WTC11 (cell line): Measurements from ENCODE around the gene CHN1. TPM values are rescaled to one million over a fixed set of nuclear protein-coding genes. Genes with fewer than 3 reads are reported as not detected.

Experiments used
- ATAC-seq: fragments of 200-7000 bp; cut with Tn5 transposase; 2 replicates; pipeline ENCODE4 v1.10.0; 2021; ENCODE audit warnings: mild to moderate bottlenecking, moderate library complexity
- CTCF ChIA-PET: fragments of 300-600 bp; sonication (Branson Sonifier 250); formaldehyde crosslinking; loops from one replicate; lab custom pipeline; 2021; ENCODE audit warnings: antibody characterized with exemption; lab: Charles Lee
- POLR2A ChIA-PET: fragments of 350-600 bp; sonication (Branson Sonifier 250); formaldehyde crosslinking; loops from one replicate; lab custom pipeline; 2021; ENCODE audit warnings: antibody characterized with exemption; lab: Charles Lee
- DNase-seq: peaks from one replicate; pipeline ENCODE4 v3.0.0; 2021; ENCODE audit warnings: low spot score
- H3K27ac Mint-ChIP-seq: 2 replicates; pipeline ENCODE4 v1.8.0; 2021; ENCODE audit warnings: mixed read lengths
- H3K27me3 Mint-ChIP-seq: 2 replicates; pipeline ENCODE4 v1.8.0; 2021; ENCODE audit warnings: low read depth, mild to moderate bottlenecking, moderate library complexity, mixed read lengths
- H3K36me3 Mint-ChIP-seq: 2 replicates; pipeline ENCODE4 v1.8.0; 2021; ENCODE audit warnings: mixed read lengths
- H3K4me1 Mint-ChIP-seq: 2 replicates; pipeline ENCODE4 v1.8.0; 2022; ENCODE audit warnings: mixed read lengths
- H3K4me3 Mint-ChIP-seq: 2 replicates; pipeline ENCODE4 v1.8.0; 2021; ENCODE audit warnings: mild to moderate bottlenecking, moderate library complexity, mixed read lengths
- H3K9me3 Mint-ChIP-seq: 2 replicates; pipeline ENCODE4 v1.8.0; 2021; ENCODE audit warnings: mixed read lengths
- CREB1 ChIP-seq: sonication (generic); formaldehyde crosslinking; IDR thresholded peaks from 2 replicates; pipeline ENCODE4 v1.8.0; 2023; ENCODE audit warnings: mild to moderate bottlenecking, missing genetic modification reagents
- ETV6 ChIP-seq: sonication (generic); formaldehyde crosslinking; IDR thresholded peaks from 2 replicates; pipeline ENCODE4 v1.8.1; 2022; ENCODE audit warnings: mild to moderate bottlenecking, missing genetic modification reagents
- GTF2I ChIP-seq: fragments of 250-450 bp; sonication (Bioruptor Pico); conservative IDR thresholded peaks from 2 replicates; pipeline ENCODE4 v1.4.0; 2021; ENCODE audit warnings: mild to moderate bottlenecking
- JAZF1 ChIP-seq: fragments of 250-450 bp; sonication (Bioruptor Pico); IDR thresholded peaks from 2 replicates; pipeline ENCODE4 v1.9.0; 2021; ENCODE audit warnings: moderate library complexity, mild to moderate bottlenecking, inconsistent platforms
- SMAD3 ChIP-seq: sonication (generic); formaldehyde crosslinking; IDR thresholded peaks from 2 replicates; pipeline ENCODE4 v1.8.0; 2022; ENCODE audit warnings: missing genetic modification reagents, mild to moderate bottlenecking, borderline replicate concordance
- SMAD4 ChIP-seq: sonication (generic); formaldehyde crosslinking; IDR thresholded peaks from 2 replicates; pipeline ENCODE4 v1.8.0; 2022; ENCODE audit warnings: mild to moderate bottlenecking, missing genetic modification reagents
- TEAD4 ChIP-seq: sonication (generic); formaldehyde crosslinking; IDR thresholded peaks from 2 replicates; pipeline ENCODE4 v1.8.0; 2022; ENCODE audit warnings: mild to moderate bottlenecking, missing genetic modification reagents
- ZMAT4 ChIP-seq: fragments of 250-450 bp; sonication (Bioruptor Pico); IDR thresholded peaks from 2 replicates; pipeline ENCODE4 v1.9.0; 2021; ENCODE audit warnings: mild to moderate bottlenecking
- ZNF425 ChIP-seq: fragments of 250-450 bp; sonication (Bioruptor Pico); conservative IDR thresholded peaks from 2 replicates; pipeline ENCODE4 v1.9.0; 2021; ENCODE audit warnings: mild to moderate bottlenecking
- ZNF512 ChIP-seq: sonication (generic); formaldehyde crosslinking; IDR thresholded peaks from 2 replicates; pipeline ENCODE4 v1.8.1; 2022; ENCODE audit warnings: missing genetic modification reagents, borderline replicate concordance
- ZSCAN18 ChIP-seq: fragments of 250-450 bp; sonication (Bioruptor Pico); IDR thresholded peaks from 2 replicates; pipeline ENCODE4 v2.1.2; 2022; ENCODE audit warnings: mild to moderate bottlenecking, moderate library complexity
- total RNA-seq: library from RNA; stranded (reverse); gene quantifications from 3 replicates; pipeline ENCODE4 v1.2.3, GENCODE V29; 2021
- TF ChIP-seq, protein P1 (sequence below): sonication (generic); formaldehyde crosslinking; IDR thresholded peaks from 2 replicates; pipeline ENCODE4 v1.8.0; 2022; ENCODE audit warnings: mild to moderate bottlenecking, missing genetic modification reagents
- TF ChIP-seq, protein P2 (sequence below): sonication (generic); formaldehyde crosslinking; IDR thresholded peaks from 2 replicates; pipeline ENCODE4 v1.8.0; 2022; ENCODE audit warnings: missing genetic modification reagents
- TF ChIP-seq, protein P3 (sequence below): sonication (generic); formaldehyde crosslinking; IDR thresholded peaks from 2 replicates; pipeline ENCODE4 v1.8.1; 2022; ENCODE audit warnings: mild to moderate bottlenecking, moderate library complexity, missing genetic modification reagents
- TF ChIP-seq, protein P4 (sequence below): sonication (generic); formaldehyde crosslinking; IDR thresholded peaks from 2 replicates; pipeline ENCODE4 v1.8.0; 2023; ENCODE audit warnings: missing genetic modification reagents, mild to moderate bottlenecking, borderline replicate concordance
- TF ChIP-seq, protein P5 (sequence below): sonication (generic); formaldehyde crosslinking; IDR thresholded peaks from 2 replicates; pipeline ENCODE4 v1.8.0; 2022; ENCODE audit warnings: mild to moderate bottlenecking, missing genetic modification reagents

The CHN1 gene
- total RNA-seq, 1 experiment from 2014 or later, result 30.0 TPM

- H3K4me3 Mint-ChIP-seq, result no peak overlapping the region
- POLR2A ChIA-PET, result interaction anchor here (0.6 kb wide), 1 partner anchor 8 kb away, joined by 3 read pairs; no protein-coding TSS in a partner anchor
- peaks cover 43% of the 10 kb centered on the region for H3K4me1 Mint-ChIP-seq
- H3K9me3 Mint-ChIP-seq, result peaks cover under 1% of the 10 kb centered on the region; the same call in 1 of the 2 replicates
- ATAC-seq, result no peak
- CTCF ChIA-PET, result no interaction called here
- no peaks in the 10 kb centered on the region for H3K36me3 Mint-ChIP-seq
- H3K27me3 Mint-ChIP-seq, result no peaks in the 10 kb centered on the region
- no peak for DNase-seq
- H3K27ac Mint-ChIP-seq, result no peak overlapping the region
- TF ChIP-seq ZNF425 (CRISPR knock-in tag) (no peak), TEAD4 (CRISPR knock-in tag) (no peak), GTF2I (no peak), ZMAT4 (CRISPR knock-in tag) (no peak), JAZF1 (CRISPR knock-in tag) (no peak), ZNF512 (CRISPR knock-in tag) (no peak)
- TF ChIP-seq, protein P1, sequence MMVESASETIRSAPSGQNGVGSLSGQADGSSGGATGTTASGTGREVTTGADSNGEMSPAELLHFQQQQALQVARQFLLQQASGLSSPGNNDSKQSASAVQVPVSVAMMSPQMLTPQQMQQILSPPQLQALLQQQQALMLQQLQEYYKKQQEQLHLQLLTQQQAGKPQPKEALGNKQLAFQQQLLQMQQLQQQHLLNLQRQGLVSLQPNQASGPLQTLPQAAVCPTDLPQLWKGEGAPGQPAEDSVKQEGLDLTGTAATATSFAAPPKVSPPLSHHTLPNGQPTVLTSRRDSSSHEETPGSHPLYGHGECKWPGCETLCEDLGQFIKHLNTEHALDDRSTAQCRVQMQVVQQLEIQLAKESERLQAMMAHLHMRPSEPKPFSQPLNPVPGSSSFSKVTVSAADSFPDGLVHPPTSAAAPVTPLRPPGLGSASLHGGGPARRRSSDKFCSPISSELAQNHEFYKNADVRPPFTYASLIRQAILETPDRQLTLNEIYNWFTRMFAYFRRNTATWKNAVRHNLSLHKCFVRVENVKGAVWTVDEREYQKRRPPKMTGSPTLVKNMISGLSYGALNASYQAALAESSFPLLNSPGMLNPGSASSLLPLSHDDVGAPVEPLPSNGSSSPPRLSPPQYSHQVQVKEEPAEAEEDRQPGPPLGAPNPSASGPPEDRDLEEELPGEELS (CRISPR knock-in tag), result no peak
- TF ChIP-seq, protein P2, sequence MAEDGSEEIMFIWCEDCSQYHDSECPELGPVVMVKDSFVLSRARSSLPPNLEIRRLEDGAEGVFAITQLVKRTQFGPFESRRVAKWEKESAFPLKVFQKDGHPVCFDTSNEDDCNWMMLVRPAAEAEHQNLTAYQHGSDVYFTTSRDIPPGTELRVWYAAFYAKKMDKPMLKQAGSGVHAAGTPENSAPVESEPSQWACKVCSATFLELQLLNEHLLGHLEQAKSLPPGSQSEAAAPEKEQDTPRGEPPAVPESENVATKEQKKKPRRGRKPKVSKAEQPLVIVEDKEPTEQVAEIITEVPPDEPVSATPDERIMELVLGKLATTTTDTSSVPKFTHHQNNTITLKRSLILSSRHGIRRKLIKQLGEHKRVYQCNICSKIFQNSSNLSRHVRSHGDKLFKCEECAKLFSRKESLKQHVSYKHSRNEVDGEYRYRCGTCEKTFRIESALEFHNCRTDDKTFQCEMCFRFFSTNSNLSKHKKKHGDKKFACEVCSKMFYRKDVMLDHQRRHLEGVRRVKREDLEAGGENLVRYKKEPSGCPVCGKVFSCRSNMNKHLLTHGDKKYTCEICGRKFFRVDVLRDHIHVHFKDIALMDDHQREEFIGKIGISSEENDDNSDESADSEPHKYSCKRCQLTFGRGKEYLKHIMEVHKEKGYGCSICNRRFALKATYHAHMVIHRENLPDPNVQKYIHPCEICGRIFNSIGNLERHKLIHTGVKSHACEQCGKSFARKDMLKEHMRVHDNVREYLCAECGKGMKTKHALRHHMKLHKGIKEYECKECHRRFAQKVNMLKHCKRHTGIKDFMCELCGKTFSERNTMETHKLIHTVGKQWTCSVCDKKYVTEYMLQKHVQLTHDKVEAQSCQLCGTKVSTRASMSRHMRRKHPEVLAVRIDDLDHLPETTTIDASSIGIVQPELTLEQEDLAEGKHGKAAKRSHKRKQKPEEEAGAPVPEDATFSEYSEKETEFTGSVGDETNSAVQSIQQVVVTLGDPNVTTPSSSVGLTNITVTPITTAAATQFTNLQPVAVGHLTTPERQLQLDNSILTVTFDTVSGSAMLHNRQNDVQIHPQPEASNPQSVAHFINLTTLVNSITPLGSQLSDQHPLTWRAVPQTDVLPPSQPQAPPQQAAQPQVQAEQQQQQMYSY (CRISPR knock-in tag), result no peak
- TF ChIP-seq, protein P3, sequence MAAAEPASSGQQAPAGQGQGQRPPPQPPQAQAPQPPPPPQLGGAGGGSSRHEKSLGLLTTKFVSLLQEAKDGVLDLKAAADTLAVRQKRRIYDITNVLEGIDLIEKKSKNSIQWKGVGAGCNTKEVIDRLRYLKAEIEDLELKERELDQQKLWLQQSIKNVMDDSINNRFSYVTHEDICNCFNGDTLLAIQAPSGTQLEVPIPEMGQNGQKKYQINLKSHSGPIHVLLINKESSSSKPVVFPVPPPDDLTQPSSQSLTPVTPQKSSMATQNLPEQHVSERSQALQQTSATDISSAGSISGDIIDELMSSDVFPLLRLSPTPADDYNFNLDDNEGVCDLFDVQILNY (CRISPR knock-in tag), result no peak
- TF ChIP-seq, all 79 proteins: peak for 0
Measured at GRCh38 chr2:174858745-174859144, 146.4 kb downstream of the CHN1 start.

- DNase-seq (no peak), ATAC-seq (peak; percentile 28; the same call in 1 of the 2 replicates)
- CTCF ChIA-PET, result interaction anchor here (0.9 to 1.2 kb wide), 3 partner anchors 80 to 157 kb away, joined by 3 to 4 read pairs (median 3); no protein-coding TSS in a partner anchor
- no peaks in the 10 kb centered on the region for H3K27me3 Mint-ChIP-seq
- peak overlapping the region; percentile 38; the same call in 1 of the 2 replicates for H3K27ac Mint-ChIP-seq
- H3K9me3 Mint-ChIP-seq, result peaks cover 14% of the 10 kb centered on the region
- H3K36me3 Mint-ChIP-seq, result peaks cover 10% of the 10 kb centered on the region
- peaks cover 33% of the 10 kb centered on the region for H3K4me1 Mint-ChIP-seq
- H3K4me3 Mint-ChIP-seq, result no peak overlapping the region
- POLR2A ChIA-PET, result no interaction called here
- TF ChIP-seq ETV6 (CRISPR knock-in tag), result no peak
- TF ChIP-seq SMAD4, result no peak
- no peak for TF ChIP-seq ZSCAN18 (CRISPR knock-in tag)
- TF ChIP-seq, protein P4, sequence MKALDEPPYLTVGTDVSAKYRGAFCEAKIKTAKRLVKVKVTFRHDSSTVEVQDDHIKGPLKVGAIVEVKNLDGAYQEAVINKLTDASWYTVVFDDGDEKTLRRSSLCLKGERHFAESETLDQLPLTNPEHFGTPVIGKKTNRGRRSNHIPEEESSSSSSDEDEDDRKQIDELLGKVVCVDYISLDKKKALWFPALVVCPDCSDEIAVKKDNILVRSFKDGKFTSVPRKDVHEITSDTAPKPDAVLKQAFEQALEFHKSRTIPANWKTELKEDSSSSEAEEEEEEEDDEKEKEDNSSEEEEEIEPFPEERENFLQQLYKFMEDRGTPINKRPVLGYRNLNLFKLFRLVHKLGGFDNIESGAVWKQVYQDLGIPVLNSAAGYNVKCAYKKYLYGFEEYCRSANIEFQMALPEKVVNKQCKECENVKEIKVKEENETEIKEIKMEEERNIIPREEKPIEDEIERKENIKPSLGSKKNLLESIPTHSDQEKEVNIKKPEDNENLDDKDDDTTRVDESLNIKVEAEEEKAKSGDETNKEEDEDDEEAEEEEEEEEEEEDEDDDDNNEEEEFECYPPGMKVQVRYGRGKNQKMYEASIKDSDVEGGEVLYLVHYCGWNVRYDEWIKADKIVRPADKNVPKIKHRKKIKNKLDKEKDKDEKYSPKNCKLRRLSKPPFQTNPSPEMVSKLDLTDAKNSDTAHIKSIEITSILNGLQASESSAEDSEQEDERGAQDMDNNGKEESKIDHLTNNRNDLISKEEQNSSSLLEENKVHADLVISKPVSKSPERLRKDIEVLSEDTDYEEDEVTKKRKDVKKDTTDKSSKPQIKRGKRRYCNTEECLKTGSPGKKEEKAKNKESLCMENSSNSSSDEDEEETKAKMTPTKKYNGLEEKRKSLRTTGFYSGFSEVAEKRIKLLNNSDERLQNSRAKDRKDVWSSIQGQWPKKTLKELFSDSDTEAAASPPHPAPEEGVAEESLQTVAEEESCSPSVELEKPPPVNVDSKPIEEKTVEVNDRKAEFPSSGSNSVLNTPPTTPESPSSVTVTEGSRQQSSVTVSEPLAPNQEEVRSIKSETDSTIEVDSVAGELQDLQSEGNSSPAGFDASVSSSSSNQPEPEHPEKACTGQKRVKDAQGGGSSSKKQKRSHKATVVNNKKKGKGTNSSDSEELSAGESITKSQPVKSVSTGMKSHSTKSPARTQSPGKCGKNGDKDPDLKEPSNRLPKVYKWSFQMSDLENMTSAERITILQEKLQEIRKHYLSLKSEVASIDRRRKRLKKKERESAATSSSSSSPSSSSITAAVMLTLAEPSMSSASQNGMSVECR (CRISPR knock-in tag), result no peak
- no peak for TF ChIP-seq SMAD3 (CRISPR knock-in tag)
- TF ChIP-seq, protein P5, sequence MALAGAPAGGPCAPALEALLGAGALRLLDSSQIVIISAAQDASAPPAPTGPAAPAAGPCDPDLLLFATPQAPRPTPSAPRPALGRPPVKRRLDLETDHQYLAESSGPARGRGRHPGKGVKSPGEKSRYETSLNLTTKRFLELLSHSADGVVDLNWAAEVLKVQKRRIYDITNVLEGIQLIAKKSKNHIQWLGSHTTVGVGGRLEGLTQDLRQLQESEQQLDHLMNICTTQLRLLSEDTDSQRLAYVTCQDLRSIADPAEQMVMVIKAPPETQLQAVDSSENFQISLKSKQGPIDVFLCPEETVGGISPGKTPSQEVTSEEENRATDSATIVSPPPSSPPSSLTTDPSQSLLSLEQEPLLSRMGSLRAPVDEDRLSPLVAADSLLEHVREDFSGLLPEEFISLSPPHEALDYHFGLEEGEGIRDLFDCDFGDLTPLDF (CRISPR knock-in tag), result no peak
- no peak for TF ChIP-seq CREB1
Measured at GRCh38 chr2:174856447-174856846, 148.7 kb downstream of the CHN1 start.
